SK-N-SH (cell line): ENCODE data around the gene TRIP4. TPM values are rescaled to one million over a fixed set of nuclear protein-coding genes. Genes with fewer than 3 reads are reported as not detected.
"Not testable (repeated sequence)": the region's sequence is repeated elsewhere in the genome, so short reads cannot be mapped to it uniquely, and the experiment has no call there.

Experiments
- CTCF ChIA-PET: fragments of 300-600, 350-600 bp; formaldehyde crosslinking; extraction: SDS; loops from one replicate; lab custom pipeline; 2021; lab: Yijun Ruan, JAX
- POLR2A ChIA-PET: fragments of 350-600 bp; sonication (Branson Sonifier 250); formaldehyde crosslinking; extraction: SDS; loops from one replicate; lab custom pipeline; 2020; ENCODE audit warnings: antibody characterized with exemption, inconsistent platforms; lab: Yijun Ruan, JAX
- DNase-seq: peaks from one replicate; pipeline ENCODE4 v3.0.0; 2012
- H2AFZ ChIP-seq: fragments of 200-600 bp; sonication (generic); 2 replicates; pipeline ENCODE4 v1.8.1; 2016; ENCODE audit warnings: antibody characterized with exemption, mild to moderate bottlenecking, low read depth
- H3F3A ChIP-seq: fragments of 200-600 bp; sonication (generic); replicated peaks from 2 replicates; pipeline ENCODE3; 2016; ENCODE audit warnings: antibody characterized with exemption, mild to moderate bottlenecking; ENCODE audit not compliant: insufficient read depth
- H3K27ac ChIP-seq, 2 experiments: fragments of 200-500 bp in 1 of 2; fragments of 200-600 bp in 1 of 2; sonication (Bioruptor generic) in 1 of 2; sonication (generic), shearing (Covaris generic) in 1 of 2; 2 replicates each; pipeline versions ENCODE4 v1.5.1 to v1.6.1; 2014 to 2016; ENCODE audit warnings: low read depth in 2 of 2, inconsistent platforms in 1 of 2, low read length in 1 of 2, mild to moderate bottlenecking in 1 of 2, mixed read lengths in 1 of 2
- H3K27me3 ChIP-seq: fragments of 200-600 bp; sonication (generic), shearing (Covaris generic); 2 replicates; pipeline ENCODE4 v1.6.1; 2016; ENCODE audit warnings: mixed run types; ENCODE audit not compliant: insufficient read depth
- H3K36me3 ChIP-seq, 2 experiments: fragments of 200-500 bp in 1 of 2; fragments of 200-600 bp in 1 of 2; sonication (Bioruptor generic) in 1 of 2; sonication (generic) in 1 of 2; replicated peaks in 1 of 2; 2 replicates each; pipeline versions ENCODE3 to v1.5.1; 2014 to 2016; ENCODE audit warnings: low read length in 1 of 2, mild to moderate bottlenecking in 1 of 2; ENCODE audit not compliant: insufficient read depth in 2 of 2, control insufficient read depth in 1 of 2
- H3K4me1 ChIP-seq, 2 experiments: fragments of 200-500 bp in 1 of 2; fragments of 200-600 bp in 1 of 2; sonication (Bioruptor generic) in 1 of 2; sonication (generic), shearing (Covaris generic) in 1 of 2; 2 replicates each; pipeline versions ENCODE4 v1.5.1 to v1.6.1; 2014 to 2016; ENCODE audit warnings: low read depth in 1 of 2, low read length in 1 of 2, mixed run types in 1 of 2; ENCODE audit not compliant: insufficient read depth in 2 of 2, control insufficient read depth in 1 of 2
- H3K4me2 ChIP-seq: fragments of 200-600 bp; sonication (generic), shearing (Covaris generic); 2 replicates; pipeline ENCODE4 v1.6.1; 2017; ENCODE audit warnings: mixed run types
- H3K4me3 ChIP-seq, 2 experiments: fragments of 200-500 bp in 1 of 2; fragments of 200-600 bp in 1 of 2; sonication (Bioruptor generic) in 1 of 2; sonication (generic), shearing (Covaris generic) in 1 of 2; 2 replicates each; pipeline versions ENCODE4 v1.5.1 to v1.8.1; 2014 to 2016; ENCODE audit warnings: low read depth in 2 of 2, inconsistent platforms in 1 of 2, low read length in 1 of 2, mild to moderate bottlenecking in 1 of 2, mixed read lengths in 1 of 2, moderate library complexity in 1 of 2
- H3K79me2 ChIP-seq: fragments of 200-600 bp; sonication (generic); 2 replicates; pipeline ENCODE4 v1.8.1; 2017; ENCODE audit warnings: mild to moderate bottlenecking; ENCODE audit not compliant: insufficient read depth
- H3K9ac ChIP-seq: fragments of 200-600 bp; sonication (generic); 2 replicates; pipeline ENCODE4 v1.6.1; 2017; ENCODE audit warnings: mixed run types
- H3K9me2 ChIP-seq: fragments of 200-600 bp; sonication (generic); 2 replicates; pipeline ENCODE4 v1.6.1; 2017; ENCODE audit warnings: mixed run types
- H3K9me3 ChIP-seq: fragments of 200-600 bp; sonication (generic); 2 replicates; pipeline ENCODE4 v1.6.1; 2017; ENCODE audit warnings: mixed run types, mild to moderate bottlenecking, moderate library complexity
- H4K20me1 ChIP-seq: fragments of 200-600 bp; sonication (generic); 2 replicates; pipeline ENCODE4 v1.6.1; 2017; ENCODE audit warnings: mild to moderate bottlenecking, mixed run types; ENCODE audit not compliant: insufficient read depth
- CTCF ChIP-seq: fragments of 200-600 bp; sonication (generic); IDR thresholded peaks from 2 replicates; pipeline ENCODE4 v1.6.1; 2017; ENCODE audit warnings: antibody characterized with exemption, mild to moderate bottlenecking, moderate library complexity
- ELF1 ChIP-seq: IDR thresholded peaks from 2 replicates; pipeline ENCODE4 v1.4.0; 2012
- JUND ChIP-seq: IDR thresholded peaks from 2 replicates; pipeline ENCODE4 v1.4.0; 2012
- POLR2AphosphoS5 ChIP-seq: IDR thresholded peaks from 2 replicates; pipeline ENCODE4 v1.6.1; 2012; ENCODE audit warnings: low read depth, low read length
- REST ChIP-seq: IDR thresholded peaks from 2 replicates; pipeline ENCODE4 v1.6.1; 2012; ENCODE audit warnings: mild to moderate bottlenecking, low read depth, low read length, moderate library complexity
- RXRA ChIP-seq: IDR thresholded peaks from 2 replicates; pipeline ENCODE4 v1.4.0; 2012; ENCODE audit warnings: low read depth, mild to moderate bottlenecking, borderline replicate concordance
- ZBTB33 ChIP-seq: IDR thresholded peaks from 2 replicates; pipeline ENCODE4 v1.4.0; 2012; ENCODE audit warnings: low read depth, borderline replicate concordance
- WGBS: methylation state at CpG from one replicate; pipeline ENCODE4 v1.1.6; 2017; ENCODE audit warnings: low lambda C conversion rate; 5-methylcytosine and 5-hydroxymethylcytosine counted together
- polyA plus RNA-seq, 3 experiments: library from polyadenylated mRNA; depleted of rRNA; stranded (reverse); fragments of >200 nt; gene quantifications; 2 replicates each; pipeline ENCODE4 v1.2.3, GENCODE V29; 2012

Gene TRIP4
- polyA plus RNA-seq, 1 of the 3 experiments (the other 2 are of a cell fraction), result 14.5 TPM

GRCh38 chr15:64386291-64386690 lies 1.3 kb upstream of the TRIP4 start:
- no peak for DNase-seq
- Histone ChIP-seq H3K27ac (no peak overlapping the region), H3K9me3 (no peaks in the 10 kb centered on the region), H4K20me1 (no peaks in the 10 kb centered on the region), H3K4me1 (peaks cover 0 to 3% of the 10 kb centered on the region in 2 experiments; a peak in 1 of 4 replicates), H3K9me2 (no peaks in the 10 kb centered on the region), H3K9ac (no peak overlapping the region), H3K4me2 (no peak overlapping the region), H3F3A (peaks cover 4% of the 10 kb centered on the region), H3K27me3 (no peaks in the 10 kb centered on the region), H3K4me3 (no peak overlapping the region), H2AFZ (no peak overlapping the region), H3K36me3 (peaks cover 0 to 3% of the 10 kb centered on the region in 2 experiments), H3K79me2 (peaks cover 35% of the 10 kb centered on the region)
- no peak for TF ChIP-seq RXRA
- TF ChIP-seq POLR2AphosphoS5, result no peak
- no peak for TF ChIP-seq CTCF
- CTCF ChIA-PET, result interaction anchor here (0.8 to 1.8 kb wide), 2 partner anchors 176 to 267 kb away, joined by 3 to 7 read pairs; no protein-coding TSS in a partner anchor
- 97% methylated on average over 7 of the region's 7 CpGs for WGBS
- POLR2A ChIA-PET, result no interaction called here

- H3K9ac ChIP-seq, result no peak overlapping the region
- DNase-seq, result no peak
- H3K4me3 ChIP-seq, result peak overlapping the region; percentile 68 to 98; a peak in 3 of 4 replicates
- H4K20me1 ChIP-seq, result no peaks in the 10 kb centered on the region
- peaks cover 0 to 3% of the 10 kb centered on the region in 2 experiments; a peak in 1 of 4 replicates for H3K4me1 ChIP-seq
- TF ChIP-seq POLR2AphosphoS5 (no peak), REST (no peak), ZBTB33 (no peak), JUND (no peak), ELF1 (no peak)
- WGBS, result 96% methylated on average over 5 of the region's 5 CpGs
- peaks cover 0 to 9% of the 10 kb centered on the region in 2 experiments for H3K36me3 ChIP-seq
- no peak overlapping the region for H2AFZ ChIP-seq
- no peaks in the 10 kb centered on the region for H3K9me3 ChIP-seq
- no peaks in the 10 kb centered on the region for H3K27me3 ChIP-seq
- ChIA-PET POLR2A (no interaction called here), CTCF (interaction anchor here (1.9 kb wide), 1 partner anchor 226 kb away, joined by 5 read pairs; the partner anchor contains the start of gene PPIB)
- no peaks in the 10 kb centered on the region for H3K9me2 ChIP-seq
- H3K4me2 ChIP-seq, result peak overlapping the region; percentile 89
- no peak overlapping the region for H3K27ac ChIP-seq
- peaks cover 56% of the 10 kb centered on the region for H3K79me2 ChIP-seq
- H3F3A ChIP-seq, result peaks cover 10% of the 10 kb centered on the region
Measured at GRCh38 chr15:64389036-64389435, 1.4 kb downstream of the TRIP4 start.

- H2AFZ ChIP-seq, H3K9me3 ChIP-seq, H4K20me1 ChIP-seq, H3K27ac ChIP-seq, H3K27me3 ChIP-seq, H3K4me2 ChIP-seq, H3K4me1 ChIP-seq, DNase-seq, H3K4me3 ChIP-seq, H3K9me2 ChIP-seq, H3K9ac ChIP-seq: not testable (repeated sequence)
- H3K79me2 ChIP-seq, result peaks cover 56% of the 10 kb centered on the region
- 96% methylated on average over 3 of the region's 3 CpGs for WGBS
- H3K36me3 ChIP-seq, result peaks cover 16 to 42% of the 10 kb centered on the region in 2 experiments
- ChIA-PET POLR2A (interaction anchor here (0.6 kb wide), 1 partner anchor 42 kb away, joined by 3 read pairs; no protein-coding TSS in a partner anchor), CTCF (interaction anchor here (1.8 kb wide), 1 partner anchor 288 kb away, joined by 5 read pairs; no protein-coding TSS in a partner anchor)
- H3F3A ChIP-seq, result peaks cover 13% of the 10 kb centered on the region
Measured at GRCh38 chr15:64392471-64392870, 4.8 kb downstream of the TRIP4 start.
